ENCODE data around the gene CDCA3.
A peak's percentile ranks its signal among the peaks of the same experiment; 100 is the strongest.
"Not testable (repeated sequence)": the region's sequence is repeated elsewhere in the genome, so short reads cannot be mapped to it uniquely, and the experiment has no call there.

Gene CDCA3

DNA sequence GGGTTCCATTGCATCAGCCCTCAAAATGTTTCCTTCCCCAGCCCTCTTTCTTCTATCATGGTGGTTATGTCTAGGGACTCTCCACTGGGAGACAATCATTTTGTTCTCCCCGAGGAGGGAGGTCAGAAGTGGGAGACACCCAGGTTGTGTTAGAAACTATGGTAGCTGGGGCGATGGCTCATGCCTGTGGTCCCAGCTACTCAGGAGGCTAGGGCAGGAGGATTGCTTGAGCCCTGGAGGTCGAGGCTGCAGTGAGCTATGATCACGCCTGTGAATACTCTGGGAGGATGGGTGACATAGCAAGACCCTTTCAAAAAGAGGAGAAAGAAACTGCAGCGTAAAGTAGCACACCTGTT lies 40.5 kb upstream of the CDCA3 start:
- Mint-ChIP-seq H3K9me3 (no peaks in the 10 kb centered on the region), H3K27me3 (ENCODE audit: low read depth, poor library complexity) (peaks cover 9% of the 10 kb centered on the region), H3K4me1 (peaks cover 28% of the 10 kb centered on the region), H3K27ac (peak overlapping the region; percentile 74), H3K4me3 (peak overlapping the region; percentile 79), H3K36me3 (ENCODE audit: low read depth) (no peaks in the 10 kb centered on the region)
- no peak for DNase-seq
- TF ChIP-seq, protein P1, sequence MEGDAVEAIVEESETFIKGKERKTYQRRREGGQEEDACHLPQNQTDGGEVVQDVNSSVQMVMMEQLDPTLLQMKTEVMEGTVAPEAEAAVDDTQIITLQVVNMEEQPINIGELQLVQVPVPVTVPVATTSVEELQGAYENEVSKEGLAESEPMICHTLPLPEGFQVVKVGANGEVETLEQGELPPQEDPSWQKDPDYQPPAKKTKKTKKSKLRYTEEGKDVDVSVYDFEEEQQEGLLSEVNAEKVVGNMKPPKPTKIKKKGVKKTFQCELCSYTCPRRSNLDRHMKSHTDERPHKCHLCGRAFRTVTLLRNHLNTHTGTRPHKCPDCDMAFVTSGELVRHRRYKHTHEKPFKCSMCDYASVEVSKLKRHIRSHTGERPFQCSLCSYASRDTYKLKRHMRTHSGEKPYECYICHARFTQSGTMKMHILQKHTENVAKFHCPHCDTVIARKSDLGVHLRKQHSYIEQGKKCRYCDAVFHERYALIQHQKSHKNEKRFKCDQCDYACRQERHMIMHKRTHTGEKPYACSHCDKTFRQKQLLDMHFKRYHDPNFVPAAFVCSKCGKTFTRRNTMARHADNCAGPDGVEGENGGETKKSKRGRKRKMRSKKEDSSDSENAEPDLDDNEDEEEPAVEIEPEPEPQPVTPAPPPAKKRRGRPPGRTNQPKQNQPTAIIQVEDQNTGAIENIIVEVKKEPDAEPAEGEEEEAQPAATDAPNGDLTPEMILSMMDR (IDR thresholded peaks at IDR 0.05), result no peak

DNA sequence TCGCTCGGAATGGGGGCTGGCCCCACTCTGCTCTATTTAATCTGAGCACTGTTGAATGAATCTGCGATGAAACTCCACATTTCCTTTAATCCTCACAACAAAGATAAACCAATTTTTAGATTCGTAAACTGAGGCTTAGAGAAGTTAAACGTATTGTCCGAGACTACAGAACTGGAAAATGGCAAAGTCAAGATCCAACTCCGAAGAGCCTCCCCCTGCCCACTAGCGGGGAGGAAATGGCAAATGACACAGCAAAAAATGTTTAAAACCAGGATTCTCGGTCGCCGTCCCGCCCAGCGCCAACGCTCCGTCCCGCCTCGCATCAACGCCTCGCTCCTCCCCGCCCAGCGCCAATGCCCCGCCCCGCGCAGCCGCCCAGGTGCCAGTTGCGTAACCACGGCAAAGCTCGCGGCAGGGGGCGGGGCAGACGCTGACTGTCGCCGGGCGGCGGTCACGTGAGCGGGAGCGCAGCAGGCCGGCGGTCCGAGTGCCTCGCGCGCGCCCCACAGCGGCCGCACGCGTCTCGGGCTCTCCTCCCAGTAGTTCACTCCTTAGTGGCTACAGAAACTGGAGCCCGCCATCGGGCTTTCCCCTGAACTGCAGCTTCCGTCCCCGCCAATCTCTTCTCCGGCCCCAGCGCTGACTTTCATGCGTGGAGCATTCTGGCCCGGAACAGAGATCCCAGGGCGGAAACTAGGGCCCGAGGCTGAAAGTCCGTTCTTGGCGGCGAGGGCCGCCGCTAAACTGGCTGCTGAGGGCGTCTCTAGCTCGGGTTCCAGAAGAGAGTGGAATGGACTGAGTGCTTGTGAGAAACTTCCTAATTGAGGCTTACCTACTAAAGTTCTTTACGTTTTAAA lies 39.9 kb upstream of the CDCA3 start:
- Mint-ChIP-seq H3K9me3 (no peaks in the 10 kb centered on the region), H3K27me3 (ENCODE audit: low read depth, poor library complexity) (peaks cover 9% of the 10 kb centered on the region), H3K4me1 (peaks cover 33% of the 10 kb centered on the region), H3K27ac (peak overlapping the region; percentile 99), H3K36me3 (ENCODE audit: low read depth) (no peaks in the 10 kb centered on the region), H3K4me3 (peak overlapping the region; percentile 79)
- peak; percentile 100 for DNase-seq
- TF ChIP-seq, protein P1 (IDR thresholded peaks at IDR 0.05), result peak; percentile 76

DNA sequence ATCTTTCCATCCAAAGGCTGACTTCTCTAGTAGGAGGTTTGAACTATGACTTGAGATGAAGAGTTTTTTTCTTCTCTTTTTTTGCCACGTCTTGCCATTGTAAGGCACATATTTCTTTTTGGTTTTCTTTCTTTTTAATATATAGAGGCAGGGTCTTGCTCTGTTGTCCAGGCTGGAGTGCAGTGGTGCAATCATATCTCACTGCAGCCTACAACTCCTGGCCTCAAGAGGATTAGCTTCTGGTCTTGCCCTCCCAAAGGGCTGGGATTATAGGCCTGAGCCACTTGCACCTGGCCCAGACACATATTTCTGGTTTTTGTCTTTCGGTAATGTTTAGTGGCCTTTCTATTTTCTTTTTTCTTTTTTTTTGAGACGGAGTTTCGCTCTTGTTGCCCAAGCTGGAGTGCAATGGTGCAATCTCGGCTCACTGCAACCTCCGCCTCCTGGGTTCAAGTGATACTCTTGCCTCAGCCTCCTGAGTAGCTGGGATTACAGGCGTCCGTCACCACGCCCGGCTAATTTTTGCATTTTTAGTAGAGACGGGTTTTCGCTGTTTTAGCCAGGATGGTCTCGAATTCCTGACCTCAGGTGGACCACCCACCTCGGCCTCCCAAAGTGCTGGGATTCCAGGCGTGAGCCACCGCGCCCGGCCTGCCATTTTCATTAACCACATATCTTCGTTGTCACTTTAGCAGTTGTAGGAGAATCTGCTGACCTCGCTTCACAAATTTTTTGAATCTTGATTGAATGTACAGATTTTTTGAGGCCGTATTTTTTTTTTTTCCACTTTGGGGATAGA lies 38.9 kb upstream of the CDCA3 start:
- H3K36me3 Mint-ChIP-seq (ENCODE audit: low read depth); H3K27me3 Mint-ChIP-seq (ENCODE audit: low read depth, poor library complexity); DNase-seq; H3K9me3 Mint-ChIP-seq: not testable (repeated sequence)
- peak overlapping the region; percentile 79 for H3K4me3 Mint-ChIP-seq
- peaks cover 40% of the 10 kb centered on the region for H3K4me1 Mint-ChIP-seq
- peak overlapping the region; percentile 99 for H3K27ac Mint-ChIP-seq

DNA sequence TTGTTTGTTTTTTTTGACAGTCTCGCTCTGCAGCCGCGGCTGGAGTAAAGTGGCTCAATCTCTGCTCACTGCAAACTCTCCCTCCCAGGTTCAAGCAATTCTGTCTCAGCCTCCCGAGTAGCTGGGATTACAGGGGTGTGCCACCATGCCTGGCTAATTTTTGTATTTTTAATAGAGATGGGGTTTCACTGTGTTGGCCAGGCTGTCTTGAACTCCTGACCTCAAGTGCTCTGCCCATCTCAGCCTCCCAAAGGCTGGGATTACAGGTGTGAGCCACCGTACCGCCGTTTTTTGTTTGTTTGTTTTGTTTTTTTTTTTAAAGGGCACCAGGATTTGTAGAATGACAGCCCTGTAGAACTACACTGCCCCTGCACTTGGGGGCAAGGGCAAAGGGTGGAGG lies 37.7 kb upstream of the CDCA3 start:
- H3K4me3 Mint-ChIP-seq; H3K9me3 Mint-ChIP-seq; H3K27me3 Mint-ChIP-seq (ENCODE audit: low read depth, poor library complexity); H3K36me3 Mint-ChIP-seq (ENCODE audit: low read depth); DNase-seq; H3K27ac Mint-ChIP-seq: not testable (repeated sequence)
- H3K4me1 Mint-ChIP-seq, result peaks cover 48% of the 10 kb centered on the region

DNA sequence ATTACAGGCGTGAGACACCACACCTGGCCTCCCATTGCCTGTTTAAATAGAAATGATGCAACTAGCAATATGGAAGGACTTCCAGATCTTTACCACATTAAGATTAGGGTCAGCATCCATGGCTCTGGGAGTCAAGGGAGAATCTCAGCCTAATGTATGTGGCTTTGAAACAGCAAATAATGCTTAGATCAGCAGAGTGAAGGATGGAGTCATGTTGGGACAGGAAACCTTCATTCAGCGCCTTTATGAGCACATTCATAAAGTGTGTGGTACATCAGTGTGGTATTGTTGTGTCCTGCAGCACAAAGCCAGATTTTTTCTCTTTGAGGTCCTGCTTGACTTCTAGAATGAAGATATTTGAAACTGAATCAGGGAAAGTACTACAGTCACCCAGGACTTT lies 37.3 kb upstream of the CDCA3 start:
- TF ChIP-seq, protein P1 (IDR thresholded peaks at IDR 0.05), result no peak
- H3K27ac Mint-ChIP-seq, result no peak overlapping the region
- no peak overlapping the region for H3K4me3 Mint-ChIP-seq
- H3K27me3 Mint-ChIP-seq (ENCODE audit: low read depth, poor library complexity), result no peaks in the 10 kb centered on the region
- H3K4me1 Mint-ChIP-seq, result peaks cover 48% of the 10 kb centered on the region
- no peak for DNase-seq
- peaks cover 8% of the 10 kb centered on the region for H3K36me3 Mint-ChIP-seq (ENCODE audit: low read depth)
- no peaks in the 10 kb centered on the region for H3K9me3 Mint-ChIP-seq

DNA sequence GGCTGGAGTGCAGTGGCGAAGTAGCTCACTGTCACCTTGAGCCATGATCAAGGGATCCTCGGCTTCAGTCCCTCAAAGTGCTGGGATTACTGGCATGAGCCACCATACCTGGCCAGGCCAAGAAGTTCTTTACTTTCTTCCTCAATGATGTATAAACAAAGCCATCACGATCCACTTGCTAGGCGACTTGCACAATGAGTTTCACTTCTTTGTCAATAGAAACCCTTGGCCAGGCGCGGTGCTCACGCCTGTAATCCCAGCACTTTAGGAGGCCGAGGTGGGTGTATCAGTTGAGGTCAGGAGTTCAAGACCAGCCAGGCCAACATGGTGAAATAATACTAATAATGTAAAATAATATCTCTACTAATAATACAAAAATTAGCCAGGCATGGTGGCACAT lies 36.4 kb upstream of the CDCA3 start:
- peaks cover 12% of the 10 kb centered on the region for H3K36me3 Mint-ChIP-seq (ENCODE audit: low read depth)
- H3K4me3 Mint-ChIP-seq, result no peak overlapping the region
- no peaks in the 10 kb centered on the region for H3K9me3 Mint-ChIP-seq
- DNase-seq, result no peak
- no peaks in the 10 kb centered on the region for H3K27me3 Mint-ChIP-seq (ENCODE audit: low read depth, poor library complexity)
- peaks cover 45% of the 10 kb centered on the region for H3K4me1 Mint-ChIP-seq
- no peak overlapping the region for H3K27ac Mint-ChIP-seq
- TF ChIP-seq, protein P1 (IDR thresholded peaks at IDR 0.05), result no peak

DNA sequence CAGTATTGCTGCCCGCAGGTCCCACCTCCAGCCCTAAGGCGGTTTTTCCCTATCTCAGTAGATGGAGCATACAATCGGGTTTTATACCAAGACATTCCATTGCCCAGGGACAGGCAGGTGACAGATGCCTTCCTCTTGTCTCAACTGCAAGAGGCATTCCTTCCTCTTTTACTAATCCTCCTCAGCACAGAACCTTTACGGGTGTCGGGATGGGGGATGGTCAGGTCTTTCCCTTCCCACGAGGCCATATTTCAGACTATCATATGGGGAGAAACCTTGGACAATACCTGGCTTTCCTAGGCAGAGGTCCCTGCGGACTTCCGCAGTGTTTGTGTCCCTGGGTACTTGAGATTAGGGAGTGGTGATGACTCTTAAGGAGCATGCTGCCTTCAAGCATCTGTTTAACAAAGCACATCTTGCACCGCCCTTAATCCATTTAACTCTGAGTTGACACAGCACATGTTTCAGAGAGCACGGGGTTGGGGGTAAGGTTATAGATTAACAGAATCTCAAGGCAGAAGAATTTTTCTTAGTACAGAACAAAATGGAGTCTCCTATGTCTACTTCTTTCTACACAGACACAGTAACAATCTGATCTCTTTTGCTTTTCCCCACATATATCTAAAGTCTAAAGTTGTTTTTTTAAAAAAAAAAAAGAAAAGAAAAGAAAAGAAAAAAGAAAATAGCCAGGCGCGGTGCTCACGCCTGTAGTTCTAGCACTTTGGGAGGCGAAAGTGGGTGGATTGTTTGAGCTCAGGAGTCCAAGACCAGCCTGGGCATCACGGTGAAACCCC lies 35.3 kb upstream of the CDCA3 start:
- Mint-ChIP-seq H3K27ac (peak overlapping the region; percentile 36), H3K36me3 (ENCODE audit: low read depth) (peaks cover 18% of the 10 kb centered on the region), H3K4me3 (peak overlapping the region; percentile 55), H3K4me1 (peaks cover 35% of the 10 kb centered on the region)
- not testable (repeated sequence) for H3K9me3 Mint-ChIP-seq; H3K27me3 Mint-ChIP-seq (ENCODE audit: low read depth, poor library complexity); DNase-seq

All from nephron progenitor cell (in vitro differentiated cells).